Fibroblast of peridontal ligament (primary cell): ENCODE data around the gene CADPS2.

Experiments
- DNase-seq: peaks from one replicate; pipeline ENCODE4 v3.0.0-alpha.2; 2010; ENCODE audit errors: extremely low read depth

Gene CADPS2

GRCh38 chr7:122528879-122529481 is 357.3 kb downstream of the CADPS2 start:
- peak; percentile 72 for DNase-seq

- no peak for DNase-seq
Measured at GRCh38 chr7:122525355-122525754, 360.9 kb downstream of the CADPS2 start.

GRCh38 chr7:122521767-122522166 is 364.5 kb downstream of the CADPS2 start:
- no peak for DNase-seq

- no peak for DNase-seq
Measured at GRCh38 chr7:122520971-122521555, 365.2 kb downstream of the CADPS2 start.

- no peak for DNase-seq
Measured at GRCh38 chr7:122518488-122518887, 367.8 kb downstream of the CADPS2 start.

- DNase-seq, result no peak
Measured at GRCh38 chr7:122517576-122517975, 368.7 kb downstream of the CADPS2 start.

- no peak for DNase-seq
Measured at GRCh38 chr7:122515404-122515803, 370.9 kb downstream of the CADPS2 start.

- DNase-seq, result no peak
Measured at GRCh38 chr7:122511268-122511667, 375.0 kb downstream of the CADPS2 start.

GRCh38 chr7:122507591-122507990 is 378.7 kb downstream of the CADPS2 start:
- DNase-seq, result no peak

GRCh38 chr7:122492007-122492406 is 394.3 kb downstream of the CADPS2 start:
- DNase-seq, result no peak

GRCh38 chr7:122488241-122488640 is 398.0 kb downstream of the CADPS2 start:
- DNase-seq, result no peak

GRCh38 chr7:122487131-122487530 is 399.1 kb downstream of the CADPS2 start:
- DNase-seq, result peak; percentile 5

- DNase-seq, result peak; percentile 38
Measured at GRCh38 chr7:122485856-122486255, 400.4 kb downstream of the CADPS2 start.

- DNase-seq, result no peak
Measured at GRCh38 chr7:122482212-122482611, 404.0 kb downstream of the CADPS2 start.

GRCh38 chr7:122470859-122471258 is 415.4 kb downstream of the CADPS2 start:
- DNase-seq, result no peak

GRCh38 chr7:122468945-122469344 is 417.3 kb downstream of the CADPS2 start:
- no peak for DNase-seq

- DNase-seq, result no peak
Measured at GRCh38 chr7:122467661-122468449, 418.4 kb downstream of the CADPS2 start.

GRCh38 chr7:122465296-122465695 is 421.0 kb downstream of the CADPS2 start:
- no peak for DNase-seq

GRCh38 chr7:122463631-122464030 is 422.6 kb downstream of the CADPS2 start:
- no peak for DNase-seq

GRCh38 chr7:122460936-122461335 is 425.3 kb downstream of the CADPS2 start:
- no peak for DNase-seq

GRCh38 chr7:122457969-122458368 is 428.3 kb downstream of the CADPS2 start:
- DNase-seq, result no peak

- DNase-seq, result no peak
Measured at GRCh38 chr7:122457325-122457724, 428.9 kb downstream of the CADPS2 start.
